Psoas muscle (tissue), 8 donors: Measurements from ENCODE around the gene ASH1L. TPM values are rescaled to one million over a fixed set of nuclear protein-coding genes. Genes with fewer than 3 reads are reported as not detected.

Experiments
- ATAC-seq, 4 donors: fragments of 200-7000 bp; cut with Tn5 transposase; one replicate each; pipeline ENCODE4 v1.9.1; 2020; ENCODE audit warnings: moderate library complexity in 3 of 4, mild to moderate bottlenecking in 2 of 4
- DNase-seq, 2 donors: peaks; one replicate each; pipeline ENCODE4 v3.0.0-alpha.2; 2020
- H3K27ac ChIP-seq: fragments of 200-600 bp; one replicate; pipeline ENCODE4 v1.8.0; 2022
- H3K27me3 ChIP-seq, 3 donors: fragments of 200-600 bp in 1 of 3; one replicate each; pipeline versions ENCODE4 v1.6.1 to v1.8.0; 2013 to 2022; ENCODE audit warnings: low read length in 2 of 3, mild to moderate bottlenecking in 2 of 3, moderate library complexity in 1 of 3; ENCODE audit not compliant: insufficient read depth in 3 of 3
- H3K36me3 ChIP-seq, 2 donors: fragments of 200-600 bp in 1 of 2; one replicate each; pipeline versions ENCODE4 v1.6.1 to v1.8.0; 2013 to 2022; ENCODE audit warnings: low read depth in 1 of 2, mild to moderate bottlenecking in 1 of 2, moderate library complexity in 1 of 2; ENCODE audit not compliant: insufficient read depth in 1 of 2
- H3K4me1 ChIP-seq: fragments of 200-600 bp; one replicate; pipeline ENCODE4 v1.8.0; 2022
- H3K4me3 ChIP-seq: fragments of 200-600 bp; one replicate; pipeline ENCODE4 v1.8.0; 2022; ENCODE audit warnings: mild to moderate bottlenecking
- H3K9me3 ChIP-seq: fragments of 200-600 bp; one replicate; pipeline ENCODE4 v1.8.0; 2022
- CTCF ChIP-seq: fragments of 200-600 bp; IDR thresholded peaks from one replicate; pipeline ENCODE4 v1.8.0; 2022; ENCODE audit warnings: antibody characterized with exemption
- WGBS, 3 donors: extraction: QIAGEN DNeasy Blood & Tissue Kit; methylation state at CpG; one replicate each; pipeline versions ENCODE4 v1.1.6 to v1.1.7; 2013; 5-methylcytosine and 5-hydroxymethylcytosine counted together
- intact Hi-C, 2 donors: fragments of 100-400 bp; cut with DNase I; formaldehyde crosslinking; loops; one replicate each; pipeline versions ENCODE4 v1.11.0 to v1.14.2; 2022
- polyA plus RNA-seq, 3 donors: library from polyadenylated mRNA; stranded (reverse); fragments of 200-250 nt; gene quantifications; one replicate each; pipeline ENCODE4 v1.2.3, GENCODE V29; 2013
- total RNA-seq, 4 donors: library from RNA; stranded (reverse); fragmentation: NEBNext Ultra II Directional in 2 of 4; extraction: Animal tissue kit (Norgen Biotek cat#: 25700) in 2 of 4; gene quantifications; one replicate each; pipeline versions ENCODE4 v1.2.1 to v1.2.4, GENCODE V29; 2021 to 2023
- donor health status: healthy with polysubstance abuse.
- donor health status: DM: no; HTN: no; CAD: no; lungs with moderate emphysema.
- donor health status: Bipolar disorder and iron deficiency.
- donor health status: healthy.
- donor health status: DM: yes; HTN: yes; CAD: no.
- donor health status: DM: no; HTN: no; CAD: no.
- donor health status: DM: no; HTN: no; CAD: no.
- donor health status: DM: yes; HTN: yes; CAD: no.

Gene ASH1L
- total and polyA plus RNA-seq, 7 donors: 6.5 to 52.0 (median 41.6) TPM

GRCh38 chr1:155304558-155305063, 258.0 kb downstream of the ASH1L start:
- H3K27me3 ChIP-seq: no peaks in the 10 kb centered on the region
- WGBS, 3 donors: 61 to 64% (median 61%) methylated on average over 11 of the region's 11 CpGs
- ATAC-seq: no peak
- no peak for DNase-seq
- no peak for TF ChIP-seq CTCF
- no peaks in the 10 kb centered on the region for H3K9me3 ChIP-seq
- peaks cover 3% of the 10 kb centered on the region for H3K4me1 ChIP-seq
- H3K27ac ChIP-seq: no peak overlapping the region
- no peak overlapping the region for H3K4me3 ChIP-seq
- intact Hi-C loops: loop anchor here in 1 of 2 donors (5.0 kb wide), 1 partner anchor 32 kb away; the partner anchor contains the start of gene CLK2
- H3K36me3 ChIP-seq: no peaks in the 10 kb centered on the region

GRCh38 chr1:155301342-155301841, 261.2 kb downstream of the ASH1L start, which contains the start of gene PKLR:
TSS of gene PKLR (minus strand) at chr1:155301438. CDS start at chr1:155301395, 43 bp downstream.
- DNase-seq: no peak
- Histone ChIP-seq H3K27me3 (no peaks in the 10 kb centered on the region), H3K9me3 (no peaks in the 10 kb centered on the region), H3K4me3 (no peak within 1 kb of the TSS), H3K4me1 (no peaks in the 10 kb centered on the region), H3K27ac (no peak within 1 kb of the TSS), H3K36me3 (no peaks in the 10 kb centered on the region)
- 80 to 85% (median 82%) methylated on average over 5 of the region's 5 CpGs for WGBS, 3 donors
- ATAC-seq: no peak
- intact Hi-C loops: no loop called here
- no peak for TF ChIP-seq CTCF

GRCh38 chr1:155300553-155301329, 261.9 kb downstream of the ASH1L start:
- Histone ChIP-seq H3K9me3 (no peaks in the 10 kb centered on the region), H3K4me3 (no peak overlapping the region), H3K27ac (no peak overlapping the region), H3K4me1 (no peaks in the 10 kb centered on the region), H3K36me3 (no peaks in the 10 kb centered on the region), H3K27me3 (peaks cover 0 to 6% (median 3%) of the 10 kb centered on the region in 3 donors)
- intact Hi-C loops: no loop called here
- no peak for DNase-seq
- 81 to 87% (median 82%) methylated on average over 9 of the region's 9 CpGs for WGBS, 3 donors
- no peak for TF ChIP-seq CTCF
- no peak for ATAC-seq

DNA sequence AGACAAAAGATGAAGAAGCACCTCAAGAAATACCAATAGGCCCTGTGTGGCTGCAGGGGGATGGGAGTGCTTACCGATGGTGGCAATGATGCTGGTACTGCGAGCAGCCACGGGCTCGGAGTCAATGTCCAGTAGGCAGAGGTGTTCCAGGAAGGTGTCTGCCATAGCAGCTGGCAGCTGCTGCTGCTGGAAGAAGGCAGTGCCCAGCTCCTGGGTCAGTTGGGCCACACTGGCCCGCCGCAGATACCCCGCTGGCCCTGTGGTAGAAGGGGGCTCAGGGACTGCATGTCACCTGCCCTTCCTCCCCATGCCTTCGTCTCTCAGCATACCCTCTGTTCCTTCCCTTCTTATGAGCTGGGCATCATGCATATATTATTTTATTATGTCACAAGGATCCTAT, 262.6 kb downstream of the ASH1L start:
- H3K27ac ChIP-seq: no peak overlapping the region
- WGBS, 3 donors: 91 to 94% (median 92%) methylated on average over 8 of the region's 8 CpGs
- no peaks in the 10 kb centered on the region for H3K36me3 ChIP-seq
- no peak for ATAC-seq
- DNase-seq: no peak
- peaks cover 0 to 13% (median 3%) of the 10 kb centered on the region in 3 donors for H3K27me3 ChIP-seq
- no peak overlapping the region for H3K4me3 ChIP-seq
- no peaks in the 10 kb centered on the region for H3K9me3 ChIP-seq
- intact Hi-C loops: no loop called here
- no peak for TF ChIP-seq CTCF
- H3K4me1 ChIP-seq: no peaks in the 10 kb centered on the region
